ENCODE data around the gene ANGEL1. TPM values are rescaled to one million over a fixed set of nuclear protein-coding genes. Genes with fewer than 3 reads are reported as not detected.

Gene ANGEL1
- total RNA-seq, 2 donors from 2014 or later: 26.5 to 44.2 TPM

DNA sequence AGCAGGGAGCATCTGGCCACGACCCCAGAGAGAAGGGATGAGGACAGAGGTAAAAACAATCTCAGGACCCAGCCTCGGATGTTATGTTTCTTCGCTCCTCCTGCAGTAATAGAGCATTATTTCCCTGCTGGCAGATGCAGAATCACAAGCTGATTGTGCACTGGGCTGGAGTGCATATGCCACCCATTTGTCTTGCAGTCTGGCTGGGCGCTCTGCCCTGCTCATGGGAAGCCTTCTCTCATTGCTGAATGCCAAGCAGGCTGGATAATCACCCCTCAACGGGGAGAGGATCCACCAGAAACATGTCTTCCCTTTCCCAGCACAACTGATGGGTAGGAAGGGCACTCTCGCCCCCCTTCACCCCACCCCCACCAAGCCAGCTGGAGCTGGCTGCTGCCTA, 59.9 kb downstream of the ANGEL1 start:
- Histone ChIP-seq H3K4me1 (no peaks in the 10 kb centered on the region), H3K27ac (no peak overlapping the region), H3K36me3 (replicated peaks in 1 of 2; ENCODE audit: insufficient read depth in 1 of 2, low read depth in 2 of 2) (no peaks in the 10 kb centered on the region), H3K9me3 (no peaks in the 10 kb centered on the region), H3K27me3 (no peaks in the 10 kb centered on the region), H3K4me3 (no peak overlapping the region)
- no peak for TF ChIP-seq POLR2A (IDR thresholded peaks at IDR 0.05)
- DNase-seq (no peak), ATAC-seq (no peak)
- intact Hi-C loops (cut with DNase I): no loop called here
- 40 to 45% methylated on average over 5 to 6 of the region's 6 CpGs for WGBS, 2 donors

- Histone ChIP-seq H3K27me3 (no peaks in the 10 kb centered on the region), H3K4me3 (no peak overlapping the region), H3K4me1 (no peaks in the 10 kb centered on the region), H3K27ac (no peak overlapping the region), H3K36me3 (replicated peaks in 1 of 2; ENCODE audit: insufficient read depth in 1 of 2, low read depth in 2 of 2) (no peaks in the 10 kb centered on the region), H3K9me3 (no peaks in the 10 kb centered on the region)
- ATAC-seq (no peak), DNase-seq (no peak)
- intact Hi-C loops (cut with DNase I): no loop called here
- no peak for TF ChIP-seq POLR2A (IDR thresholded peaks at IDR 0.05)
- TF ChIP-seq, protein P1, sequence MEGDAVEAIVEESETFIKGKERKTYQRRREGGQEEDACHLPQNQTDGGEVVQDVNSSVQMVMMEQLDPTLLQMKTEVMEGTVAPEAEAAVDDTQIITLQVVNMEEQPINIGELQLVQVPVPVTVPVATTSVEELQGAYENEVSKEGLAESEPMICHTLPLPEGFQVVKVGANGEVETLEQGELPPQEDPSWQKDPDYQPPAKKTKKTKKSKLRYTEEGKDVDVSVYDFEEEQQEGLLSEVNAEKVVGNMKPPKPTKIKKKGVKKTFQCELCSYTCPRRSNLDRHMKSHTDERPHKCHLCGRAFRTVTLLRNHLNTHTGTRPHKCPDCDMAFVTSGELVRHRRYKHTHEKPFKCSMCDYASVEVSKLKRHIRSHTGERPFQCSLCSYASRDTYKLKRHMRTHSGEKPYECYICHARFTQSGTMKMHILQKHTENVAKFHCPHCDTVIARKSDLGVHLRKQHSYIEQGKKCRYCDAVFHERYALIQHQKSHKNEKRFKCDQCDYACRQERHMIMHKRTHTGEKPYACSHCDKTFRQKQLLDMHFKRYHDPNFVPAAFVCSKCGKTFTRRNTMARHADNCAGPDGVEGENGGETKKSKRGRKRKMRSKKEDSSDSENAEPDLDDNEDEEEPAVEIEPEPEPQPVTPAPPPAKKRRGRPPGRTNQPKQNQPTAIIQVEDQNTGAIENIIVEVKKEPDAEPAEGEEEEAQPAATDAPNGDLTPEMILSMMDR (IDR thresholded peaks at IDR 0.05): no peak
- 77 to 79% methylated on average over 7 of the region's 7 CpGs for WGBS, 2 donors
Observed at GRCh38 chr14:76742966-76743365, 69.7 kb downstream of the ANGEL1 start.

DNA sequence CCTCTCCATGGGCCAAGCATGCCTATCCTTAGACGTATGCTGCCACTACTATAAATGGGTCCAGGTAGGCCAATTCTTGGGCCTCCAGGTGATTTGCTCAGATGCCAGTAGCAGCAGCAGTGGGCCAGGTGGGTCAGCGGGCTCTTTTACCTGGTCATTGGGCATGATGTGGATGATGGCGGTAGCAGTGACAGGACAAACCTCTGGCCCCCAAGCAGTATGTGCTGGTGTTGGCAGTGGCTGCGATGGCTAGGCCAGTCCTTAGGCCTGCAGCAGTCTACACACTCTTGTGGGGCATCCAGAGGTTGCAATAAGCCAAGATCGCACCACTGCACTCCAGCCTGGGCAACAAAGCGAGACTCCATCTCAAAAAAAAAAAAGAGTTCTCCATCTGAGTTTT, 70.5 kb downstream of the ANGEL1 start:
- DNase-seq (no peak), ATAC-seq (no peak)
- intact Hi-C loops (cut with DNase I): no loop called here
- TF ChIP-seq, protein P1 (IDR thresholded peaks at IDR 0.05): no peak
- no peak for TF ChIP-seq POLR2A (IDR thresholded peaks at IDR 0.05)
- H3K9me3 ChIP-seq: no peaks in the 10 kb centered on the region
- H3K4me1 ChIP-seq: no peaks in the 10 kb centered on the region
- H3K27me3 ChIP-seq: no peaks in the 10 kb centered on the region
- H3K27ac ChIP-seq: no peak overlapping the region
- H3K4me3 ChIP-seq: no peak overlapping the region
- 64 to 92% methylated on average over 3 to 6 of the region's 6 CpGs for whole genome bisulfite sequencing, 2 donors
- H3K36me3 ChIP-seq (replicated peaks in 1 of 2; ENCODE audit: insufficient read depth in 1 of 2, low read depth in 2 of 2): no peaks in the 10 kb centered on the region

- intact Hi-C loops (cut with DNase I): no loop called here
- DNase-seq (no peak), ATAC-seq (no peak)
- H3K36me3 ChIP-seq (replicated peaks in 1 of 2; ENCODE audit: insufficient read depth in 1 of 2, low read depth in 2 of 2): no peaks in the 10 kb centered on the region
- no peaks in the 10 kb centered on the region for H3K27me3 ChIP-seq
- H3K9me3 ChIP-seq: no peaks in the 10 kb centered on the region
- H3K4me1 ChIP-seq: no peaks in the 10 kb centered on the region
- no peak overlapping the region for H3K27ac ChIP-seq
- no peak overlapping the region for H3K4me3 ChIP-seq
- TF ChIP-seq POLR2A (IDR thresholded peaks at IDR 0.05): no peak
- WGBS, 2 donors: 73 to 89% methylated on average over 1 of the region's 1 CpG
Observed at GRCh38 chr14:76741074-76741473, 71.6 kb downstream of the ANGEL1 start.

Other genes with a start within 250 kb of the ANGEL1 start
- 1 to 10 TPM; 3.1 to 5.9 TPM for gene VASH1, start 51.4 kb downstream of the ANGEL1 start, total RNA-seq
- gene LRRC74A, start 13.5 kb upstream of the ANGEL1 start, total RNA-seq: not detected
- 10 to 100 TPM; 26.7 to 52.1 TPM for gene IRF2BPL, start 215.8 kb upstream of the ANGEL1 start, total RNA-seq

All from body of pancreas (tissue), 4 donors.